Lung (tissue), 12 donors: Measurements from ENCODE around the gene TBX1. TPM values are rescaled to one million over a fixed set of nuclear protein-coding genes. Genes with fewer than 3 reads are reported as not detected.

ENCODE experiments used
- ATAC-seq: fragments of 200-7000 bp; cut with Tn5 transposase; one replicate; pipeline ENCODE4 v1.9.1; 2020; ENCODE audit warnings: moderate number of reproducible peaks; ENCODE audit not compliant: insufficient read depth, low FRiP score
- DNase-seq, 3 donors: peaks; one replicate each; pipeline ENCODE4 v3.0.0-alpha.2; 2013 to 2017
- H3K27ac ChIP-seq, 2 donors: one replicate each; pipeline ENCODE4 v1.5.1; 2013; ENCODE audit warnings: mild to moderate bottlenecking in 2 of 2, moderate library complexity in 2 of 2, control low read depth in 1 of 2, inconsistent platforms in 1 of 2, low read depth in 1 of 2, low read length in 1 of 2
- H3K27me3 ChIP-seq, 3 donors: one replicate each; pipeline ENCODE4 v1.5.1; 2013; ENCODE audit warnings: low read length in 2 of 3; ENCODE audit not compliant: control insufficient read depth in 3 of 3, insufficient read depth in 3 of 3
- H3K36me3 ChIP-seq, 4 donors: one replicate each; pipeline ENCODE4 v1.5.1; 2013; ENCODE audit warnings: low read length in 4 of 4, mild to moderate bottlenecking in 1 of 4, moderate library complexity in 1 of 4; ENCODE audit not compliant: control insufficient read depth in 4 of 4, insufficient read depth in 4 of 4
- H3K4me1 ChIP-seq, 5 donors: one replicate each; pipeline ENCODE4 v1.5.1; 2013; ENCODE audit warnings: low read length in 5 of 5, mild to moderate bottlenecking in 2 of 5, moderate library complexity in 1 of 5; ENCODE audit not compliant: control insufficient read depth in 5 of 5, insufficient read depth in 5 of 5
- H3K4me3 ChIP-seq: one replicate; pipeline ENCODE4 v1.5.1; 2013; ENCODE audit warnings: mild to moderate bottlenecking, control low read depth, moderate library complexity
- H3K9ac ChIP-seq, 2 donors: one replicate each; pipeline ENCODE4 v1.5.1; 2013; ENCODE audit warnings: low read length in 2 of 2, control low read depth in 1 of 2; ENCODE audit not compliant: insufficient read depth in 1 of 2
- H3K9me3 ChIP-seq, 4 donors: one replicate each; pipeline ENCODE4 v1.5.1; 2013; ENCODE audit warnings: low read length in 3 of 4, mild to moderate bottlenecking in 1 of 4, moderate library complexity in 1 of 4; ENCODE audit not compliant: control insufficient read depth in 4 of 4, insufficient read depth in 3 of 4
- WGBS, 2 donors: extraction: QIAGEN DNeasy Blood & Tissue Kit; methylation state at CpG; one replicate each; pipeline ENCODE4 v1.1.7; 2013; 5-methylcytosine and 5-hydroxymethylcytosine counted together
- polyA plus RNA-seq, 2 donors: library from polyadenylated mRNA; stranded (reverse); fragments of 200-250 nt; gene quantifications; one replicate each; pipeline ENCODE4 v1.2.1, GENCODE V29; 2013
- total RNA-seq, 2 donors: library from RNA; depleted of rRNA in 1 of 2; stranded (reverse); fragments of >200 nt in 1 of 2; gene quantifications; one replicate each; pipeline ENCODE4 v1.2.1, GENCODE V29; 2014 to 2021
- TF ChIP-seq, protein P1 (sequence below): IDR thresholded peaks from 2 replicates; pipeline ENCODE4 v1.5.1; 2012; ENCODE audit warnings: mild to moderate bottlenecking; ENCODE audit errors: control extremely low read depth, extremely low read depth
- donor health status: control.
- donor health status: control.
- donor health status: Bipolar disorder and iron deficiency.
- donor health status: healthy.
- donor health status: DM: yes; HTN: yes; CAD: no.

TBX1 gene
- total and polyA plus RNA-seq, 4 donors: 2.3 to 19.3 (median 4.5) TPM

DNA sequence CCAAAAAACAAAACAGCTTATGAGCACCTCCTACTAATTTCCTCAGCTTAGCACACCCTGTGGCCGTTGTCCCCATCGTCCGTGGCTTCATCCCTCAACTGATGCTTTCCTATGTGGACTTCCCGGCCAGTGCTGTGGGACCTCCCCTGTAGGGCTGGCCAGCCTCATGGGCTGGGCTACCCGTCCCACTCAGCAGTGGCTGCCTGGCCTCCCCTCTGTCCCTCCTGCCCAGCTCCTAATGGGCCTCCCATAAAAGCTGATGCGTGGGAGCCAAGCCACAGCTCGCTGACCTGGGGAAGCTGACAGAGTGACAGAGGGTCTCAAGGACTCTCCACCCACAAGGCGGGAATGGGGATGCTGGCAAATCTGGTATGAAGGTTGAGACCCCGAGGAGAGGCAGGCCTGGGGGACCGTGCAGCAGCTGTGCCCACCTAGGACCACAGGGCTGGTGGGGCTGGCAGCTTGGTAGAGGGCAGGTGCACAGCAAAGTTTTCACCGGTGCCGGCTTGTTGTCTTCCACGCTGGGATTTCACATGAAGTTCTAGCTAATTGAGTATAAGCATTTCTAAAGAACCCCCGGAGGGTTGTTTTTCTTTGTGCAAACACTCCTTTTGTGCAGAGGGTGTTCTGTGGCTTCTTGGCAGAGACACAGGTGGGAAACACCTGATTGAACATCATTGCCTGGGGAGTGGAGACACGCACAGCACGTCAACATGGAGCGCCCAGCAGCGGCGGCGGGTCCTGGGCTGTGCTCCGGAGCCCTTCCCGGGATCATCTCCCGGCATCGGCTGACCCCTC, 23.2 kb downstream of the TBX1 start:
- DNase-seq (no peak), ATAC-seq (no peak)
- Histone ChIP-seq H3K27ac (no peak overlapping the region), H3K36me3 (peaks cover 0 to 4% (median 0%) of the 10 kb centered on the region in 4 donors), H3K4me1 (no peaks in the 10 kb centered on the region), H3K9ac (no peak overlapping the region), H3K9me3 (peaks cover 0 to 7% (median 0%) of the 10 kb centered on the region in 4 donors), H3K4me3 (no peak overlapping the region), H3K27me3 (peaks cover 0 to 4% (median 0%) of the 10 kb centered on the region in 3 donors)
- TF ChIP-seq, protein P1, sequence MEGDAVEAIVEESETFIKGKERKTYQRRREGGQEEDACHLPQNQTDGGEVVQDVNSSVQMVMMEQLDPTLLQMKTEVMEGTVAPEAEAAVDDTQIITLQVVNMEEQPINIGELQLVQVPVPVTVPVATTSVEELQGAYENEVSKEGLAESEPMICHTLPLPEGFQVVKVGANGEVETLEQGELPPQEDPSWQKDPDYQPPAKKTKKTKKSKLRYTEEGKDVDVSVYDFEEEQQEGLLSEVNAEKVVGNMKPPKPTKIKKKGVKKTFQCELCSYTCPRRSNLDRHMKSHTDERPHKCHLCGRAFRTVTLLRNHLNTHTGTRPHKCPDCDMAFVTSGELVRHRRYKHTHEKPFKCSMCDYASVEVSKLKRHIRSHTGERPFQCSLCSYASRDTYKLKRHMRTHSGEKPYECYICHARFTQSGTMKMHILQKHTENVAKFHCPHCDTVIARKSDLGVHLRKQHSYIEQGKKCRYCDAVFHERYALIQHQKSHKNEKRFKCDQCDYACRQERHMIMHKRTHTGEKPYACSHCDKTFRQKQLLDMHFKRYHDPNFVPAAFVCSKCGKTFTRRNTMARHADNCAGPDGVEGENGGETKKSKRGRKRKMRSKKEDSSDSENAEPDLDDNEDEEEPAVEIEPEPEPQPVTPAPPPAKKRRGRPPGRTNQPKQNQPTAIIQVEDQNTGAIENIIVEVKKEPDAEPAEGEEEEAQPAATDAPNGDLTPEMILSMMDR: no peak
- 75 to 88% methylated on average over 24 of the region's 24 CpGs for WGBS, 2 donors

DNA sequence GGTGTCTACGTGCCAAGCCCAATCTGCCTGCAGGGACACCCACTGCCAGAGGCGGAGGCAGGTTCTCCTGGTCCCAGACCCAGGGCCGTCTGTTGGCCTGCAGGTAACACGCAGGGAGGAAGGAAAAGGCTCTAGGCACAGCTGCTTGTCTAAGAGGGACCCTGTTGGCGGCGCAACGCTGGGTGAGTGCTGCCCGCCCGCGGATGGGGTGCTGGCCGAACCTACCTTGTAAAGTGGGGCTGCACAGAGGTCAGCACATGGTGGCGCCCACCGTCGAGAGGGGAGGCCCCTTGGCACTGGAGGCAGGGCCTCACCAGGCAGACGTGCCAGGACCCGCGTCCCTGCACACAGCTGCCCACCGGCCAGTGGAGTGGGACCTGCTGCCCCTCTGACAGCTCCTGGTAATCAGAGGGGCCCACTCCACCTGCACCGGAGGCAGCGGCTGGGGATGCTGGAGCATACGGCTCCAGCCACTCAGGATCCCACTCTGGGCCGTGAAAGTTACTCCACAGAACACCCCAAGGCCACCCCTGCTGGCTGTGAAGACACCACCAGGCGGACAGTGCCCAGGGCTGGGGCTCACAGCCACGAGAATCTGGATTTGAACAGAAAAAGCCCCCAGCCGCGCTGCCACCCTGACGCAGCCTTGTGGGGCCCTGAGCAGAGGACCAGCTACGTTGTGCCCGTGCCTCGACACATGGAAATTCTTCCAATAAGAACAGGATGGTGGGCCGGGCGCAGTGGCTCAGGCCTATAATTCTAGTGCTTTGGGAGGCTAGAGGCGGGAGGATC, 24.0 kb downstream of the TBX1 start:
- Histone ChIP-seq H3K4me1 (no peaks in the 10 kb centered on the region), H3K9ac (no peak overlapping the region), H3K4me3 (no peak overlapping the region), H3K27me3 (peaks cover 0 to 4% (median 0%) of the 10 kb centered on the region in 3 donors), H3K9me3 (peaks cover 0 to 7% (median 0%) of the 10 kb centered on the region in 4 donors), H3K27ac (no peak overlapping the region), H3K36me3 (peaks cover 0 to 4% (median 0%) of the 10 kb centered on the region in 4 donors)
- TF ChIP-seq, protein P1: no peak
- DNase-seq (no peak), ATAC-seq (no peak)
- WGBS, 2 donors: 90 to 94% methylated on average over 33 of the region's 33 CpGs

DNA sequence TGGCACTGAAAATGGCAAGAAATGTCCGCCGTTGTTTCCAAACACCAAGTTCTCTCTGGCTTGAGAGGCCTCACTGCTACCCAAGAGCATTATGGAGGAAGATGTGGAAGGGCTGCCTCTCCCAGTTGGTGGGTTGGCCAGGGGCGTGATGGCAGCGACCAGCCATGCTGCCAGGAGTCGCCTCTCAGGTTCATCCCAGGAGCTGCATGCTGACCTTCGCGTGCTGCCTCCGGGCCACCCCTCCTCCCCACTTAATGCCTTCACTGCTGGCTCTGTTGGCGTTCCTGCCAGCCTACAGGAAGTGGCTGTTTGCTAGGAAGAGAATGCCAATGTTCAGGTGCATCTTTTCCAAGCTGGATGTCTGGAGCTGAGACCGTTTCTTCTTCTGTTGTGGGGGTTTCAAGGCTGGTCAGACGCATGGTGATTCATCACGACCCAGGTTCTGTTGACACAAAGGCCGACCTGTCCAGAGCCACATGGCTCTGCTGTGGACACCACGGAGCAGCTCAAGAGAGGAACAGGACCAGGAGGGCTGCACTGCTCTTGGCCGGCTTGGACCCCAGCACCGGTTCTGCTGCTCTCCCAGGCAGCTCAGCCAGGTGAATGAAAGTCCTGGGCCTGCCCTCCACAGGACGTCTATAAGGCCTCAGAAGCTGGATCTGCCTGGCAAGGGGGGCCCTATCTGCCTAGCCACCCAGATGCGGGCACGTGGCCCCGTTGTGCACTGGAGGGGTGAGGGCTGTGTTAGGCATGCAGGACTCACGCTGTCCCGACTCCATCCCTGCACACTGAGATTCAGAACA, 25.1 kb downstream of the TBX1 start:
- no peak overlapping the region for H3K27ac ChIP-seq
- 89 to 92% methylated on average over 22 of the region's 22 CpGs for WGBS, 2 donors
- peaks cover 0 to 4% (median 0%) of the 10 kb centered on the region in 4 donors for H3K36me3 ChIP-seq
- no peak overlapping the region for H3K9ac ChIP-seq
- no peaks in the 10 kb centered on the region for H3K27me3 ChIP-seq
- H3K9me3 ChIP-seq: peaks cover 0 to 7% (median 0%) of the 10 kb centered on the region in 4 donors
- TF ChIP-seq, protein P1: no peak
- DNase-seq: no peak
- ATAC-seq: no peak
- no peaks in the 10 kb centered on the region for H3K4me1 ChIP-seq
- no peak overlapping the region for H3K4me3 ChIP-seq
